Measurements from ENCODE around the gene PRKAR1B.

Gene PRKAR1B

GRCh38 chr7:528451-528850 is 198.6 kb downstream of the PRKAR1B start:
- no peak for DNase-seq (ENCODE audit: low read depth in 4 of 4, low spot score in 1 of 4)

GRCh38 chr7:527723-528122 is 199.4 kb downstream of the PRKAR1B start:
- no peak for DNase-seq (ENCODE audit: low read depth in 4 of 4, low spot score in 1 of 4)

- no peak for DNase-seq (ENCODE audit: low read depth in 4 of 4, low spot score in 1 of 4)
Measured at GRCh38 chr7:526460-527034, 200.5 kb downstream of the PRKAR1B start.

GRCh38 chr7:525740-526139 is 201.3 kb downstream of the PRKAR1B start:
- DNase-seq (ENCODE audit: low read depth in 4 of 4, low spot score in 1 of 4): no peak

GRCh38 chr7:524800-525199 is 202.3 kb downstream of the PRKAR1B start:
- no peak for DNase-seq (ENCODE audit: low read depth in 4 of 4, low spot score in 1 of 4)

GRCh38 chr7:523347-524336 is 203.4 kb downstream of the PRKAR1B start:
- no peak for DNase-seq (ENCODE audit: low read depth in 4 of 4, low spot score in 1 of 4)

- no peak for DNase-seq (ENCODE audit: low read depth in 4 of 4, low spot score in 1 of 4)
Measured at GRCh38 chr7:522951-523314, 204.1 kb downstream of the PRKAR1B start.

- no peak for DNase-seq (ENCODE audit: low read depth in 4 of 4, low spot score in 1 of 4)
Measured at GRCh38 chr7:522071-522950, 204.8 kb downstream of the PRKAR1B start.

- no peak for DNase-seq (ENCODE audit: low read depth in 4 of 4, low spot score in 1 of 4)
Measured at GRCh38 chr7:521221-522070, 205.6 kb downstream of the PRKAR1B start.

- no peak for DNase-seq (ENCODE audit: low read depth in 4 of 4, low spot score in 1 of 4)
Measured at GRCh38 chr7:520503-521161, 206.4 kb downstream of the PRKAR1B start.

- DNase-seq (ENCODE audit: low read depth in 4 of 4, low spot score in 1 of 4): no peak
Measured at GRCh38 chr7:519484-520390, 207.3 kb downstream of the PRKAR1B start, which contains the start of gene PDGFA. Gene PDGFA, minus strand, starts transcription at chr7:519846. Its CDS starts 845 bp downstream, at chr7:519001.

- peak in 3 of 4 experiments; percentile 30 to 51 (median 34) for DNase-seq (ENCODE audit: low read depth in 4 of 4, low spot score in 1 of 4)
Measured at GRCh38 chr7:518630-519483, 208.2 kb downstream of the PRKAR1B start.

- no peak for DNase-seq (ENCODE audit: low read depth in 4 of 4, low spot score in 1 of 4)
Measured at GRCh38 chr7:517774-518629, 209.1 kb downstream of the PRKAR1B start.

GRCh38 chr7:516606-517456 is 210.2 kb downstream of the PRKAR1B start:
- DNase-seq (ENCODE audit: low read depth in 4 of 4, low spot score in 1 of 4): no peak

GRCh38 chr7:516216-516605 is 210.9 kb downstream of the PRKAR1B start:
- DNase-seq (ENCODE audit: low read depth in 4 of 4, low spot score in 1 of 4): no peak

- DNase-seq (ENCODE audit: low read depth in 4 of 4, low spot score in 1 of 4): no peak
Measured at GRCh38 chr7:515628-516027, 211.5 kb downstream of the PRKAR1B start.
